Osteoblast (primary cell): ENCODE data around the gene LILRA1. TPM values are rescaled to one million over a fixed set of nuclear protein-coding genes. Genes with fewer than 3 reads are reported as not detected.

Experiments
- DNase-seq: peaks from one replicate; pipeline ENCODE4 v3.0.0; 2011; ENCODE audit warnings: low spot score, mixed read lengths; ENCODE audit not compliant: insufficient read length; ENCODE audit errors: missing footprints
- H2AFZ ChIP-seq: 2 replicates; pipeline ENCODE4 v1.6.0; 2011; ENCODE audit warnings: mild to moderate bottlenecking, low read length
- H3K27ac ChIP-seq: 2 replicates; pipeline ENCODE4 v1.5.1; 2011; ENCODE audit warnings: mild to moderate bottlenecking, low read depth, low read length, moderate library complexity
- H3K27me3 ChIP-seq: 2 replicates; pipeline ENCODE4 v1.6.0; 2012; ENCODE audit warnings: mild to moderate bottlenecking, control low read depth, inconsistent platforms, low read length, moderate library complexity; ENCODE audit not compliant: insufficient read depth
- H3K36me3 ChIP-seq: 2 replicates; pipeline ENCODE4 v1.5.1; 2011; ENCODE audit warnings: mild to moderate bottlenecking, low read length, control low read depth, moderate library complexity; ENCODE audit not compliant: insufficient read depth
- H3K4me1 ChIP-seq: 2 replicates; pipeline ENCODE4 v1.5.1; 2011; ENCODE audit warnings: mild to moderate bottlenecking, low read length, control low read depth, moderate library complexity; ENCODE audit not compliant: insufficient read depth
- H3K4me2 ChIP-seq: 2 replicates; pipeline ENCODE4 v1.6.0; 2011; ENCODE audit warnings: mild to moderate bottlenecking, low read length; ENCODE audit not compliant: insufficient read depth
- H3K4me3 ChIP-seq: fragments of 200-600 bp; sonication (generic); 3 replicates; pipeline ENCODE4 v1.5.1; 2012; ENCODE audit warnings: mild to moderate bottlenecking, low read length, inconsistent platforms; ENCODE audit not compliant: insufficient read depth
- H3K79me2 ChIP-seq: 2 replicates; pipeline ENCODE4 v1.6.0; 2012; ENCODE audit warnings: mild to moderate bottlenecking, low read length, control low read depth, inconsistent platforms; ENCODE audit not compliant: insufficient read depth
- H3K9me3 ChIP-seq: 2 replicates; pipeline ENCODE4 v1.5.1; 2011; ENCODE audit warnings: low read depth, low read length, control low read depth
- H4K20me1 ChIP-seq: 2 replicates; pipeline ENCODE4 v1.6.0; 2012; ENCODE audit warnings: mild to moderate bottlenecking, low read length, control low read depth; ENCODE audit not compliant: insufficient read depth
- CTCF ChIP-seq: IDR thresholded peaks from 2 replicates; pipeline ENCODE4 v1.5.1; 2011; ENCODE audit warnings: mild to moderate bottlenecking, low read depth, low read length, moderate library complexity; ENCODE audit errors: extremely low read depth
- total RNA-seq: library from RNA; depleted of rRNA; stranded (reverse); fragments of >200 nt; gene quantifications from 2 replicates; pipeline ENCODE4 v1.2.3, GENCODE V29; 2012

The LILRA1 gene
- total RNA-seq, 1 donor: not detected

- Histone ChIP-seq H3K36me3 (no peaks in the 10 kb centered on the region), H3K27ac (no peak overlapping the region)
These were observed 13.7 kb downstream of the LILRA1 start for GRCh38 chr19:54606891-54607784.

GRCh38 chr19:54607785-54608150 is 14.3 kb downstream of the LILRA1 start:
- peaks cover 2% of the 10 kb centered on the region for H3K9me3 ChIP-seq
- H2AFZ ChIP-seq: no peak overlapping the region
- H3K27ac ChIP-seq: no peak overlapping the region
- no peaks in the 10 kb centered on the region for H3K36me3 ChIP-seq
- TF ChIP-seq CTCF: no peak
- H4K20me1 ChIP-seq: no peaks in the 10 kb centered on the region
- H3K4me1 ChIP-seq: no peaks in the 10 kb centered on the region
- DNase-seq: no peak
- no peak overlapping the region for H3K4me3 ChIP-seq
- H3K4me2 ChIP-seq: no peak overlapping the region
- H3K79me2 ChIP-seq: no peaks in the 10 kb centered on the region
- no peaks in the 10 kb centered on the region for H3K27me3 ChIP-seq

More at GRCh38 chr19:54606891-54607784, 13.7 kb downstream of the LILRA1 start:
- Histone ChIP-seq H3K27me3 (no peaks in the 10 kb centered on the region), H4K20me1 (no peaks in the 10 kb centered on the region), H3K79me2 (no peaks in the 10 kb centered on the region), H3K9me3 (peaks cover 2% of the 10 kb centered on the region), H3K4me1 (no peaks in the 10 kb centered on the region), H2AFZ (no peak overlapping the region), H3K4me3 (no peak overlapping the region), H3K4me2 (no peak overlapping the region)
- no peak for TF ChIP-seq CTCF
- no peak for DNase-seq

- H3K4me3 ChIP-seq: no peak overlapping the region
- no peak for DNase-seq
- H3K9me3 ChIP-seq: peaks cover 2% of the 10 kb centered on the region
- H3K4me2 ChIP-seq: no peak overlapping the region
- no peaks in the 10 kb centered on the region for H4K20me1 ChIP-seq
- H3K79me2 ChIP-seq: no peaks in the 10 kb centered on the region
- H3K27ac ChIP-seq: no peak overlapping the region
- H2AFZ ChIP-seq: no peak overlapping the region
- H3K4me1 ChIP-seq: no peaks in the 10 kb centered on the region
- no peaks in the 10 kb centered on the region for H3K27me3 ChIP-seq
- no peaks in the 10 kb centered on the region for H3K36me3 ChIP-seq
- no peak for TF ChIP-seq CTCF
These were observed 14.8 kb downstream of the LILRA1 start for GRCh38 chr19:54608205-54608604.

- no peaks in the 10 kb centered on the region for H3K4me1 ChIP-seq
- no peaks in the 10 kb centered on the region for H4K20me1 ChIP-seq
- no peak for DNase-seq
- no peaks in the 10 kb centered on the region for H3K79me2 ChIP-seq
- H2AFZ ChIP-seq: no peak overlapping the region
- H3K4me3 ChIP-seq: no peak overlapping the region
- H3K36me3 ChIP-seq: no peaks in the 10 kb centered on the region
- peaks cover 2% of the 10 kb centered on the region for H3K9me3 ChIP-seq
- no peaks in the 10 kb centered on the region for H3K27me3 ChIP-seq
- no peak overlapping the region for H3K27ac ChIP-seq
- no peak for TF ChIP-seq CTCF
- H3K4me2 ChIP-seq: no peak overlapping the region
These were observed 15.4 kb downstream of the LILRA1 start for GRCh38 chr19:54608792-54609191.
